SU-DHL-6 (cell line): Measurements from ENCODE around the gene RDH13.
"Not testable (repeated sequence)": the region's sequence is repeated elsewhere in the genome, so short reads cannot be mapped to it uniquely, and the experiment has no call there.

Source experiments
- H2AFZ ChIP-seq: fragments of 200-600 bp; sonication (generic); 2 replicates; pipeline ENCODE4 v1.6.1; 2014; ENCODE audit warnings: low read depth, mild to moderate bottlenecking, moderate library complexity, mixed read lengths, antibody characterized with exemption, low read length; ENCODE audit not compliant: severe bottlenecking
- H3F3A ChIP-seq: fragments of 200-600 bp; shearing (Covaris generic); 2 replicates; pipeline ENCODE4 v1.6.0; 2016; ENCODE audit warnings: antibody characterized with exemption, mild to moderate bottlenecking; ENCODE audit not compliant: insufficient read depth
- H3K27ac ChIP-seq: fragments of 200-600 bp; sonication (generic); 2 replicates; pipeline ENCODE4 v1.5.1; 2016; ENCODE audit warnings: low read depth, mild to moderate bottlenecking, low read length, moderate library complexity, mixed read lengths
- H3K27me3 ChIP-seq: fragments of 200-600 bp; sonication (generic), shearing (Covaris generic); 2 replicates; pipeline ENCODE4 v1.6.0; 2014; ENCODE audit warnings: mild to moderate bottlenecking, low read length
- H3K36me3 ChIP-seq: fragments of 200-600 bp; sonication (generic); 2 replicates; pipeline ENCODE4 v1.6.1; 2014; ENCODE audit warnings: mild to moderate bottlenecking, low read length, mixed read lengths
- H3K4me2 ChIP-seq: fragments of 300-600, 200-600 bp; shearing (Covaris generic), sonication (generic); 2 replicates; pipeline ENCODE4 v1.6.0; 2014; ENCODE audit warnings: low read length, low read depth, mild to moderate bottlenecking; ENCODE audit not compliant: poor library complexity, severe bottlenecking
- H3K4me3 ChIP-seq: fragments of 200-600 bp; sonication (generic); 2 replicates; pipeline ENCODE4 v1.5.1; 2014; ENCODE audit warnings: antibody characterized with exemption, low read length, mild to moderate bottlenecking, mixed read lengths; ENCODE audit not compliant: insufficient read depth, poor library complexity, severe bottlenecking
- H3K79me2 ChIP-seq: fragments of 200-600 bp; sonication (generic); 2 replicates; pipeline ENCODE4 v1.6.1; 2014; ENCODE audit warnings: mild to moderate bottlenecking, low read length, moderate library complexity; ENCODE audit not compliant: insufficient read depth
- H3K9ac ChIP-seq: fragments of 200-600 bp; sonication (generic); 2 replicates; pipeline ENCODE4 v1.7.0; 2014; ENCODE audit warnings: mild to moderate bottlenecking, low read length
- H3K9me2 ChIP-seq: fragments of 200-600 bp; sonication (generic); replicated peaks from 2 replicates; pipeline ENCODE4 v1.6.1; 2014; ENCODE audit warnings: low read length; ENCODE audit not compliant: insufficient read depth
- H3K9me3 ChIP-seq: fragments of 200-600 bp; sonication (generic); 2 replicates; pipeline ENCODE4 v1.6.1; 2014; ENCODE audit warnings: low read length, mixed read lengths; ENCODE audit not compliant: insufficient read depth
- H4K20me1 ChIP-seq: fragments of 200-600 bp; sonication (generic); 2 replicates; pipeline ENCODE4 v1.6.1; 2014; ENCODE audit warnings: low read depth, mild to moderate bottlenecking, antibody characterized with exemption, low read length, moderate library complexity, mixed read lengths
- CTCF ChIP-seq: fragments of 200-600 bp; sonication (generic); IDR thresholded peaks from one replicate; pipeline ENCODE4 v1.5.1; 2017; ENCODE audit warnings: antibody characterized with exemption, mild to moderate bottlenecking, low read length, moderate library complexity; ENCODE audit not compliant: insufficient read depth, poor library complexity, severe bottlenecking
- EZH2phosphoT487 ChIP-seq: fragments of 200-600 bp; sonication (generic), shearing (Covaris generic); conservative IDR thresholded peaks from 2 replicates; pipeline ENCODE4 v1.6.1; 2018; ENCODE audit warnings: mild to moderate bottlenecking, antibody characterized with exemption, low read length, moderate library complexity, mixed read lengths

Gene RDH13

GRCh38 chr19:55031178-55031577, 31.8 kb downstream of the RDH13 start:
- H4K20me1 ChIP-seq = no peaks in the 10 kb centered on the region
- H3K9me2 ChIP-seq = no peaks in the 10 kb centered on the region
- no peak overlapping the region for H3K9ac ChIP-seq
- H3K79me2 ChIP-seq = peaks cover 53% of the 10 kb centered on the region
- H3F3A ChIP-seq = peaks cover 25% of the 10 kb centered on the region
- no peak overlapping the region for H3K4me2 ChIP-seq
- H3K27ac ChIP-seq = no peak overlapping the region
- TF ChIP-seq EZH2phosphoT487 = no peak
- TF ChIP-seq CTCF = no peak
- 0 out of 2 replicates have a peak, but pooled peaks cover 2% of the 10 kb centered on the region for H3K36me3 ChIP-seq
- H3K27me3 ChIP-seq = no peaks in the 10 kb centered on the region
- H3K4me3 ChIP-seq = no peak overlapping the region
- H3K9me3 ChIP-seq = peaks cover 4% of the 10 kb centered on the region; the same call in 1 of the 2 replicates
- H2AFZ ChIP-seq = no peak overlapping the region

GRCh38 chr19:55028757-55029156, 34.2 kb downstream of the RDH13 start:
- TF ChIP-seq CTCF (no peak), EZH2phosphoT487 (no peak)
- H3K9me3 ChIP-seq = peaks cover 8% of the 10 kb centered on the region; the same call in 1 of the 2 replicates
- no peak overlapping the region for H3K4me2 ChIP-seq
- H3K79me2 ChIP-seq = peaks cover 54% of the 10 kb centered on the region
- no peaks in the 10 kb centered on the region for H4K20me1 ChIP-seq
- H2AFZ ChIP-seq = no peak overlapping the region
- H3F3A ChIP-seq = peaks cover 29% of the 10 kb centered on the region
- 0 out of 2 replicates have a peak, but pooled peaks cover 3% of the 10 kb centered on the region for H3K36me3 ChIP-seq
- peak overlapping the region; percentile 68; the same call in 1 of the 2 replicates for H3K27ac ChIP-seq
- H3K9ac ChIP-seq = no peak overlapping the region
- H3K27me3 ChIP-seq = no peaks in the 10 kb centered on the region
- H3K9me2 ChIP-seq = no peaks in the 10 kb centered on the region
- H3K4me3 ChIP-seq = no peak overlapping the region

GRCh38 chr19:55027472-55028337, 35.2 kb downstream of the RDH13 start:
- H2AFZ ChIP-seq = no peak overlapping the region
- no peak overlapping the region for H3K9ac ChIP-seq
- no peak overlapping the region for H3K4me3 ChIP-seq
- no peaks in the 10 kb centered on the region for H3K27me3 ChIP-seq
- peak overlapping the region; percentile 68 for H3K27ac ChIP-seq
- peaks cover 29% of the 10 kb centered on the region for H3F3A ChIP-seq
- H3K36me3 ChIP-seq = 0 out of 2 replicates have a peak, but pooled peaks cover 3% of the 10 kb centered on the region
- peaks cover 57% of the 10 kb centered on the region for H3K79me2 ChIP-seq
- H4K20me1 ChIP-seq = no peaks in the 10 kb centered on the region
- H3K4me2 ChIP-seq = no peak overlapping the region
- H3K9me3 ChIP-seq = peaks cover 8% of the 10 kb centered on the region; the same call in 1 of the 2 replicates
- TF ChIP-seq CTCF (no peak), EZH2phosphoT487 (no peak)
- H3K9me2 ChIP-seq = no peaks in the 10 kb centered on the region

- H3K4me3 ChIP-seq, H2AFZ ChIP-seq, H3K9ac ChIP-seq, H3K27me3 ChIP-seq, H3K9me2 ChIP-seq, H3K4me2 ChIP-seq, H4K20me1 ChIP-seq, H3K36me3 ChIP-seq, H3K9me3 ChIP-seq: not testable (repeated sequence)
- Histone ChIP-seq H3F3A (peaks cover 29% of the 10 kb centered on the region), H3K27ac (peak overlapping the region; percentile 68), H3K79me2 (peaks cover 51% of the 10 kb centered on the region)
Measured at GRCh38 chr19:55027140-55027471, 35.8 kb downstream of the RDH13 start.
